Mesendoderm (in vitro differentiated cells): ENCODE measurements around the gene MAG.

Source experiments
- DNase-seq: peaks from one replicate; pipeline ENCODE4 v3.0.0; 2013
- H2AK5ac ChIP-seq: 2 replicates; pipeline ENCODE4 v1.6.1; 2013; ENCODE audit warnings: low read length, inconsistent platforms
- H2BK120ac ChIP-seq: 2 replicates; pipeline ENCODE4 v1.6.1; 2013; ENCODE audit warnings: low read depth, mild to moderate bottlenecking, low read length, moderate library complexity, mixed read lengths
- H2BK15ac ChIP-seq: replicated peaks from 2 replicates; pipeline ENCODE4 v1.6.1; 2013; ENCODE audit warnings: low read depth, mild to moderate bottlenecking, moderate library complexity
- H2BK5ac ChIP-seq: 2 replicates; pipeline ENCODE4 v1.6.1; 2013; ENCODE audit warnings: low read length, inconsistent platforms
- H3K18ac ChIP-seq: 2 replicates; pipeline ENCODE4 v1.6.1; 2013; ENCODE audit warnings: mild to moderate bottlenecking, low read length, mixed read lengths
- H3K23ac ChIP-seq: one replicate; pipeline ENCODE4 v1.6.1; 2013; ENCODE audit warnings: low read length
- H3K27ac ChIP-seq: 2 replicates; pipeline ENCODE4 v1.5.1; 2013; ENCODE audit warnings: low read depth, mild to moderate bottlenecking, inconsistent platforms, low read length, moderate library complexity
- H3K27me3 ChIP-seq: 2 replicates; pipeline ENCODE4 v1.6.1; 2013; ENCODE audit warnings: low read length, control low read depth, mild to moderate bottlenecking, inconsistent platforms; ENCODE audit not compliant: insufficient read depth, poor library complexity
- H3K36me3 ChIP-seq: 2 replicates; pipeline ENCODE4 v1.6.1; 2013; ENCODE audit warnings: low read length, inconsistent platforms; ENCODE audit not compliant: control insufficient read depth, insufficient read depth
- H3K4ac ChIP-seq: one replicate; pipeline ENCODE4 v1.6.1; 2013; ENCODE audit warnings: low read depth, mild to moderate bottlenecking, low read length, moderate library complexity
- H3K4me1 ChIP-seq: 2 replicates; pipeline ENCODE4 v1.6.1; 2013; ENCODE audit warnings: low read depth, low read length, inconsistent platforms; ENCODE audit not compliant: control insufficient read depth
- H3K4me2 ChIP-seq: 2 replicates; pipeline ENCODE4 v1.6.1; 2013; ENCODE audit warnings: low read length
- H3K4me3 ChIP-seq: 2 replicates; pipeline ENCODE4 v1.5.1; 2013; ENCODE audit warnings: mild to moderate bottlenecking, low read length
- H3K56ac ChIP-seq: one replicate; pipeline ENCODE4 v1.6.1; 2013; ENCODE audit warnings: low read length
- H3K79me1 ChIP-seq: 2 replicates; pipeline ENCODE4 v1.6.1; 2013; ENCODE audit warnings: low read length, inconsistent platforms
- H3K79me2 ChIP-seq: 2 replicates; pipeline ENCODE4 v1.6.1; 2013; ENCODE audit warnings: mild to moderate bottlenecking, low read length; ENCODE audit not compliant: control insufficient read depth, insufficient read depth
- H3K9ac ChIP-seq: 2 replicates; pipeline ENCODE4 v1.6.1; 2013; ENCODE audit warnings: low read length, inconsistent platforms
- H4K5ac ChIP-seq: one replicate; pipeline ENCODE4 v1.6.1; 2013; ENCODE audit warnings: low read length
- H4K8ac ChIP-seq: one replicate; pipeline ENCODE4 v1.6.1; 2013; ENCODE audit warnings: low read depth, mild to moderate bottlenecking, control low read depth, low read length, moderate library complexity
- WGBS: extraction: QIAGEN DNeasy Blood & Tissue Kit; methylation state at CpG from one replicate; pipeline ENCODE4 v1.1.7; 2013; ENCODE audit warnings: low lambda C conversion rate, missing lambda C conversion rate; ENCODE audit not compliant: insufficient coverage; ENCODE audit errors: extremely low coverage; 5-methylcytosine and 5-hydroxymethylcytosine counted together

The MAG gene

DNA sequence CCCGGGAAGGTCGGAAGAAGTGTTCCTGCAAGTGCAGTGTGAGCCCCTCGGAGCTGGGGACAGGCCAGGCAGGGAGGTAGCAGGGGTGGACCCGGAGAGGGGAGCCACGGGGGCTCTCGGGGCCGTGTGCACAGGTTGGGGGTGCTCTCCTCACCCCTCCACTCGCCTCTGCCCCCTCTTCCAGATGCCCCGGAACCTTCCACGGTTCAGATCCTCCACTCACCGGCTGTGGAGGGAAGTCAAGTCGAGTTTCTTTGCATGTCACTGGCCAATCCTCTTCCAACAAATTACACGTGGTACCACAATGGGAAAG is 46.0 kb downstream of the MAG start:
- H3K27ac ChIP-seq = no peak overlapping the region
- H3K27me3 ChIP-seq = no peaks in the 10 kb centered on the region
- no CpG with 5 or more reads among the region's 13 CpGs for WGBS
- no peak overlapping the region for H4K8ac ChIP-seq
- H2AK5ac ChIP-seq = no peak overlapping the region
- no peaks in the 10 kb centered on the region for H3K79me1 ChIP-seq
- no peaks in the 10 kb centered on the region for H3K4me1 ChIP-seq
- no peaks in the 10 kb centered on the region for H3K79me2 ChIP-seq
- H3K23ac ChIP-seq = no peak overlapping the region
- H2BK5ac ChIP-seq = no peak overlapping the region
- no peak overlapping the region for H4K5ac ChIP-seq
- no peaks in the 10 kb centered on the region for H3K36me3 ChIP-seq
- no peak for DNase-seq
- H2BK120ac ChIP-seq = no peak overlapping the region
- no peak overlapping the region for H3K4me3 ChIP-seq
- H3K9ac ChIP-seq = no peak overlapping the region
- H3K4me2 ChIP-seq = no peak overlapping the region
- H2BK15ac ChIP-seq = no peak overlapping the region
- no peak overlapping the region for H3K18ac ChIP-seq
- H3K4ac ChIP-seq = no peak overlapping the region
- no peak overlapping the region for H3K56ac ChIP-seq

- Histone ChIP-seq H3K4me3 (no peak overlapping the region), H3K4ac (no peak overlapping the region), H4K8ac (no peak overlapping the region), H4K5ac (no peak overlapping the region), H3K23ac (no peak overlapping the region), H3K27me3 (no peaks in the 10 kb centered on the region), H3K79me1 (no peaks in the 10 kb centered on the region), H2BK15ac (no peak overlapping the region), H3K79me2 (no peaks in the 10 kb centered on the region), H2BK5ac (no peak overlapping the region), H3K4me1 (no peaks in the 10 kb centered on the region), H3K56ac (no peak overlapping the region), H2AK5ac (no peak overlapping the region), H3K9ac (no peak overlapping the region), H2BK120ac (no peak overlapping the region), H3K18ac (no peak overlapping the region), H3K27ac (no peak overlapping the region), H3K4me2 (no peak overlapping the region), H3K36me3 (no peaks in the 10 kb centered on the region)
- no peak for DNase-seq
- no CpG with 5 or more reads among the region's 11 CpGs for WGBS
These were observed 48.5 kb downstream of the MAG start for GRCh38 chr19:35340431-35340830.

- H3K79me2 ChIP-seq = no peaks in the 10 kb centered on the region
- no peak overlapping the region for H3K4ac ChIP-seq
- H3K4me3 ChIP-seq = no peak overlapping the region
- no peak overlapping the region for H2BK120ac ChIP-seq
- H3K4me2 ChIP-seq = no peak overlapping the region
- H3K36me3 ChIP-seq = no peaks in the 10 kb centered on the region
- no peak overlapping the region for H3K9ac ChIP-seq
- H3K56ac ChIP-seq = no peak overlapping the region
- no peak overlapping the region for H3K27ac ChIP-seq
- H4K5ac ChIP-seq = no peak overlapping the region
- H2BK15ac ChIP-seq = no peak overlapping the region
- no peaks in the 10 kb centered on the region for H3K27me3 ChIP-seq
- WGBS = no CpG with 5 or more reads among the region's 16 CpGs
- H4K8ac ChIP-seq = no peak overlapping the region
- H2AK5ac ChIP-seq = no peak overlapping the region
- no peak overlapping the region for H2BK5ac ChIP-seq
- no peaks in the 10 kb centered on the region for H3K4me1 ChIP-seq
- no peak overlapping the region for H3K18ac ChIP-seq
- no peak overlapping the region for H3K23ac ChIP-seq
- no peaks in the 10 kb centered on the region for H3K79me1 ChIP-seq
- DNase-seq = no peak
These were observed 49.0 kb downstream of the MAG start for GRCh38 chr19:35341006-35341405.

DNA sequence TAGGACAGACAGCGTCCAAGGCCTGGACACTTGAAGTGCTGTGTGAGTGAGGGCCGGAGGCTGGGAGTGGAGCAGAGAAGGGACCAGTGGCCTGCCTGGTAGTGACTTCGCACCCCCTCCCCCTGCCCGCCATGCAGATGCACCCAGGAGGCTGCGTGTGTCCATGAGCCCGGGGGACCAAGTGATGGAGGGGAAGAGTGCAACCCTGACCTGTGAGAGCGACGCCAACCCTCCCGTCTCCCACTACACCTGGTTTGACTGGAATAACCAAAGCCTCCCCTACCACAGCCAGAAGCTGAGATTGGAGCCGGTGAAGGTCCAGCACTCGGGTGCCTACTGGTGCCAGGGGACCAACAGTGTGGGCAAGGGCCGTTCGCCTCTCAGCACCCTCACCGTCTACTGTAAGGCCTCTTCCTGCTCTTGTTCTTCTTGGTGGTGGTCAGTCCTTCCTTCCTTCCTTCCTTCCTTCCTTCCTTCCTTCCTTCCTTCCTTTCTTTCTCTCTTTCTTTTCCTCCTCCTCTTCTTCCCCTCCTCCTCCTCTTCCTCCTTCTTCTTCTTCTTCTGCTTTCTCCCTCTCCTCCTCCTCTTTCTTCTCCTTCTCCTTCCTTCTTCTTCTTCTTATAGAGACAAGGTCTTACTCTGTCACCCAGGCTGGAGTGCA is 49.7 kb downstream of the MAG start:
- Histone ChIP-seq H2BK15ac (no peak overlapping the region), H3K79me2 (no peaks in the 10 kb centered on the region), H3K27me3 (no peaks in the 10 kb centered on the region), H2AK5ac (no peak overlapping the region), H3K9ac (no peak overlapping the region), H2BK120ac (no peak overlapping the region), H3K23ac (no peak overlapping the region), H2BK5ac (no peak overlapping the region), H3K4me1 (no peaks in the 10 kb centered on the region), H3K4me2 (no peak overlapping the region), H3K18ac (no peak overlapping the region), H3K36me3 (no peaks in the 10 kb centered on the region), H3K4ac (no peak overlapping the region), H3K79me1 (no peaks in the 10 kb centered on the region), H3K56ac (no peak overlapping the region), H3K27ac (no peak overlapping the region), H4K5ac (no peak overlapping the region), H3K4me3 (no peak overlapping the region), H4K8ac (no peak overlapping the region)
- no CpG with 5 or more reads among the region's 14 CpGs for WGBS
- DNase-seq = no peak

GRCh38 chr19:35342430-35342829 is 50.5 kb downstream of the MAG start:
- no peak overlapping the region for H3K9ac ChIP-seq
- no peak overlapping the region for H4K5ac ChIP-seq
- H2BK15ac ChIP-seq = no peak overlapping the region
- no peak overlapping the region for H3K23ac ChIP-seq
- no peaks in the 10 kb centered on the region for H3K27me3 ChIP-seq
- no peaks in the 10 kb centered on the region for H3K36me3 ChIP-seq
- H3K27ac ChIP-seq = no peak overlapping the region
- peak; percentile 53 for DNase-seq
- no peak overlapping the region for H3K56ac ChIP-seq
- H3K79me2 ChIP-seq = no peaks in the 10 kb centered on the region
- no peak overlapping the region for H2BK120ac ChIP-seq
- H4K8ac ChIP-seq = no peak overlapping the region
- H3K4ac ChIP-seq = no peak overlapping the region
- no peak overlapping the region for H2AK5ac ChIP-seq
- no CpG with 5 or more reads among the region's 5 CpGs for WGBS
- no peak overlapping the region for H3K18ac ChIP-seq
- H3K4me1 ChIP-seq = no peaks in the 10 kb centered on the region
- no peaks in the 10 kb centered on the region for H3K79me1 ChIP-seq
- H3K4me3 ChIP-seq = no peak overlapping the region
- no peak overlapping the region for H2BK5ac ChIP-seq
- H3K4me2 ChIP-seq = no peak overlapping the region

GRCh38 chr19:35344511-35345031 is 52.6 kb downstream of the MAG start:
- Histone ChIP-seq H3K9ac (no peak overlapping the region), H3K27ac (no peak overlapping the region), H3K4me2 (no peak overlapping the region), H3K4me1 (no peaks in the 10 kb centered on the region), H4K8ac (no peak overlapping the region), H3K36me3 (no peaks in the 10 kb centered on the region), H3K27me3 (no peaks in the 10 kb centered on the region), H3K56ac (no peak overlapping the region), H3K79me2 (no peaks in the 10 kb centered on the region), H2BK120ac (no peak overlapping the region), H3K4me3 (no peak overlapping the region), H3K4ac (no peak overlapping the region), H2BK15ac (no peak overlapping the region), H3K23ac (no peak overlapping the region), H3K79me1 (no peaks in the 10 kb centered on the region), H2AK5ac (no peak overlapping the region), H2BK5ac (no peak overlapping the region), H3K18ac (no peak overlapping the region), H4K5ac (no peak overlapping the region)
- DNase-seq = no peak
- WGBS = no CpG with 5 or more reads among the region's 17 CpGs
